HepG2 (cell line): ENCODE results near the gene TMEM31. TPM values are rescaled to one million over a fixed set of nuclear protein-coding genes. Genes with fewer than 3 reads are reported as not detected.

ENCODE experiments used
- ATF2 ChIP-seq: sonication (generic); formaldehyde crosslinking; IDR thresholded peaks from 2 replicates; pipeline ENCODE4 v1.4.0; 2020; ENCODE audit warnings: missing genetic modification reagents
- ESRRA ChIP-seq: sonication (generic); formaldehyde crosslinking; IDR thresholded peaks from 2 replicates; pipeline ENCODE4 v1.5.1; 2020; ENCODE audit warnings: mild to moderate bottlenecking, low read depth, missing genetic modification reagents
- GTF2F1 ChIP-seq: fragments of 150-350 bp; IDR thresholded peaks from 2 replicates; pipeline ENCODE4 v1.6.1; 2014; ENCODE audit warnings: low read length
- HNRNPL ChIP-seq: fragments of 200-400 bp; formaldehyde crosslinking; IDR thresholded peaks from 2 replicates; pipeline ENCODE4 v1.6.1; 2017; ENCODE audit warnings: mild to moderate bottlenecking, low read depth, low read length
- HNRNPLL ChIP-seq: fragments of 200-400 bp; formaldehyde crosslinking; IDR thresholded peaks from 2 replicates; pipeline ENCODE4 v1.6.1; 2017; ENCODE audit warnings: mild to moderate bottlenecking, low read depth, low read length; ENCODE audit not compliant: poor library complexity, severe bottlenecking
- NPAS2 ChIP-seq: sonication (generic); formaldehyde crosslinking; IDR thresholded peaks from 2 replicates; pipeline ENCODE4 v1.8.0; 2022; ENCODE audit warnings: mild to moderate bottlenecking, missing genetic modification reagents, borderline replicate concordance
- PHF5A ChIP-seq: IDR thresholded peaks from one replicate; pipeline ENCODE4 v1.6.1; 2018; ENCODE audit warnings: low read depth, missing genetic modification reagents; ENCODE audit not compliant: unreplicated experiment
- POLR2AphosphoS5 ChIP-seq: IDR thresholded peaks from 2 replicates; pipeline ENCODE4 v1.6.1; 2012; ENCODE audit warnings: low read depth, low read length
- PREB ChIP-seq: sonication (generic); formaldehyde crosslinking; IDR thresholded peaks from 2 replicates; pipeline ENCODE4 v1.4.0; 2020; ENCODE audit warnings: missing genetic modification reagents
- SIX4 ChIP-seq: sonication (generic); formaldehyde crosslinking; IDR thresholded peaks from 2 replicates; pipeline ENCODE4 v1.4.0; 2020; ENCODE audit warnings: missing genetic modification reagents
- SRY ChIP-seq: sonication (generic); formaldehyde crosslinking; IDR thresholded peaks from 2 replicates; pipeline ENCODE4 v1.8.0; 2022; ENCODE audit warnings: mild to moderate bottlenecking, missing genetic modification reagents
- THAP9 ChIP-seq: sonication (generic); formaldehyde crosslinking; IDR thresholded peaks from 2 replicates; pipeline ENCODE4; 2020; ENCODE audit warnings: missing genetic modification reagents, mild to moderate bottlenecking, borderline replicate concordance
- ZHX2 ChIP-seq, 2 experiments: sonication (generic) in 1 of 2; formaldehyde crosslinking in 1 of 2; IDR thresholded peaks; 2 replicates each; pipeline versions ENCODE4 v1.6.1 to v1.9.0; 2014 to 2022; ENCODE audit warnings: antibody characterized with exemption in 1 of 2, borderline replicate concordance in 1 of 2, inconsistent platforms in 1 of 2, low read depth in 1 of 2, missing genetic modification reagents in 1 of 2
- ZNF3 ChIP-seq: IDR thresholded peaks from 2 replicates; pipeline ENCODE4 v1.7.0; 2017; ENCODE audit warnings: inconsistent platforms
- ZNF576 ChIP-seq: sonication (generic); formaldehyde crosslinking; IDR thresholded peaks from 2 replicates; pipeline ENCODE4 v1.4.0; 2020; ENCODE audit warnings: mild to moderate bottlenecking, missing genetic modification reagents
- ZNF784 ChIP-seq: sonication (generic); formaldehyde crosslinking; IDR thresholded peaks from 2 replicates; pipeline ENCODE4 v1.5.1; 2020; ENCODE audit warnings: missing genetic modification reagents, mild to moderate bottlenecking, borderline replicate concordance
- polyA plus RNA-seq, 8 experiments: library from polyadenylated mRNA; depleted of rRNA in 3 of 8; stranded (reverse) in 7 of 8; unstranded in 1 of 8; fragments of >200 nt; fragmentation: Illumina TruSeq in 4 of 8; extraction: Trizol in 4 of 8; gene quantifications; 2 replicates each; pipeline versions ENCODE4 v1.2.1 to v1.2.3, GENCODE V29; 2011 to 2016; ENCODE audit warnings: low read depth in 4 of 8, missing spikeins in 1 of 8, mixed read lengths in 1 of 8; ENCODE audit not compliant: insufficient read depth in 1 of 8
- total RNA-seq, 5 experiments: library from RNA; depleted of rRNA; stranded (reverse); fragments of >200 nt; fragmentation: Illumina TruSeq; extraction: Trizol; gene quantifications; 2 replicates each; pipeline ENCODE4 v1.2.3, GENCODE V29; 2016; ENCODE audit warnings: low read depth in 1 of 5

Gene TMEM31
- total and polyA plus RNA-seq, 2 of the 13 experiments (the other 11 are each of a cell fraction or from before 2014, with no cell fraction given), result 0.16 TPM; not detected in 1

- no peak; the same call in 1 of the 2 replicates for TF ChIP-seq ZHX2 (IDR thresholded peaks at IDR 0.05; ENCODE audit: low read depth)
- no peak for TF ChIP-seq ZHX2 (CRISPR knock-in tag; IDR thresholded peaks at IDR 0.05; ENCODE audit: borderline replicate concordance)
- no peak; the same call in 1 of the 2 replicates for TF ChIP-seq POLR2AphosphoS5
- TF ChIP-seq HNRNPLL, result peak; percentile 98
- no peak for TF ChIP-seq ESRRA (CRISPR knock-in tag)
- TF ChIP-seq ZNF576 (CRISPR knock-in tag), result no peak
- no peak for TF ChIP-seq GTF2F1
- TF ChIP-seq SIX4 (CRISPR knock-in tag), result no peak
- peak; percentile 57; the same call in 1 of the 2 replicates for TF ChIP-seq HNRNPL
- no peak for TF ChIP-seq ATF2 (CRISPR knock-in tag)
- TF ChIP-seq NPAS2 (CRISPR knock-in tag), result no peak
- no peak; the same call in 1 of the 2 replicates for TF ChIP-seq ZNF784
- TF ChIP-seq PHF5A (CRISPR knock-in tag), result no peak
- TF ChIP-seq THAP9 (CRISPR knock-in tag), result no peak
- no peak for TF ChIP-seq SRY (CRISPR knock-in tag)
- no peak for TF ChIP-seq ZNF3 (CRISPR knock-in tag)
- TF ChIP-seq PREB, result no peak
Observed at GRCh38 chrX:103687073-103687695, 23.5 kb upstream of the TMEM31 start (continued).
